Measurements from ENCODE around the gene KAT7. TPM values are rescaled to one million over a fixed set of nuclear protein-coding genes. Genes with fewer than 3 reads are reported as not detected.

KAT7 gene
- total and polyA plus RNA-seq, 2 experiments from 2014 or later = 20.9 to 27.5 TPM

DNA sequence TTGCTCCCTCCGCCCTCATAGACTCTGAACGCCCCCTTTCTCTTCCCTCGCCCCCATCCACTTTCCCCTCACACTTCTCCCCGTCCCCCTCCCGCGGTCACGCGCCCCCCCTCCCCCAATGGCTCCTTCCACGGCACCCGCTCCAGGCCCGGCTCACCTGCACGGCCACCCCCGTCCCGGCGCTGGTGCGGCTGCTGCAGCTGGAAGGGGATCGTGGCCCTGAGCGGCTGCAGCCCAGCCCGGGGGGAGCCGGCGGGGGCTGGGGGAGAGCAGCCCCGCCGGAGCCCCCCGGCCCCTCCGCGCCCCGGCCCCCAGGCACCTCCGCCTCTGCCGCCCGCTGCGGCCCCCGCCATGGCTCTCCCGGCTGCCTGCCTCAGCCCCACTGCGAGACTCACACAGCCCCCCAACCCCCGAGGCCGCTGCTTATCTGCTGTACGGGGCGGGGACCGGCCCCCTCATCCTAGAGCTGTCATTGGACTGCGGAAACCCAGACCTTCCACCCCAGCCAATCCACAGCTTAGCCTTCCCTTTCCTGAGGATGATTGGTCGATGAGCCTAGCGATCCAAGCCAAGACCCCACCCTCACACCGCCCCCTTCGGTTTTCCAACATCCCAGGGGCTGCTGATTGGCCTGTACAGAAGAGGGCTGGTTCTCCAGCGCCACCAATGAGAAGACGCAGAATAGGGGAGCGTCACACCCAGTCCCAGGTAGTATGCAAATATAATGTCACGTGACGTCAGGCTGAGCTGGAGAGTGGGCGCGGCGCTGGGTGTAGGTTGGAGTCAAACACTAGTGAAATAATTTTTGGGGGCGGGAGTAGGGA lies 24.5 kb upstream of the KAT7 start, which contains the start of gene FAM117A:
FAM117A (minus strand) TSS at position 397 of the 824 bp plus-strand sequence; CDS start at position 353, 44 bp downstream.
- DNase-seq = peak; percentile 97
- Histone ChIP-seq H3K9ac (peak within 1 kb of the TSS; percentile 55), H3K36me3 (ENCODE audit: low read depth) (no peaks in the 10 kb centered on the region), H3K4me2 (ENCODE audit: unreplicated experiment) (peak within 1 kb of the TSS; percentile 87), H4K20me1 (ENCODE audit: insufficient read depth) (no peaks in the 10 kb centered on the region), H3K9me2 (ENCODE audit: insufficient read depth) (no peaks in the 10 kb centered on the region), H3K4me3 (peak within 1 kb of the TSS; percentile 77), H3K4me1 (ENCODE audit: insufficient read depth) (no peaks in the 10 kb centered on the region), H3K27ac (no peak within 1 kb of the TSS), H3K27me3 (replicated peaks; ENCODE audit: insufficient read depth) (0 out of 2 replicates have a peak, but pooled peaks cover 3% of the 10 kb centered on the region), H3F3A (ENCODE audit: insufficient read depth) (0 out of 2 replicates have a peak, but pooled peaks cover 11% of the 10 kb centered on the region), H3K79me2 (ENCODE audit: insufficient read depth) (no peaks in the 10 kb centered on the region), H2AFZ (peak within 1 kb of the TSS; percentile 78), H3K9me3 (ENCODE audit: low read depth) (no peaks in the 10 kb centered on the region)
- TF ChIP-seq EZH2phosphoT487 (IDR thresholded peaks at IDR 0.05; ENCODE audit: insufficient read depth, low read depth) (no peak), EZH2 (IDR thresholded peaks at IDR 0.05; ENCODE audit: insufficient read depth, poor library complexity, severe bottlenecking) (no peak)
- in situ Hi-C loops (cut with MboI) = no loop called here
- WGBS, 2 experiments (ENCODE audit: low coverage in 1 of 2, low lambda C conversion rate in 2 of 2, missing lambda C conversion rate in 2 of 2) = 1 to 2% methylated on average over 17 to 53 of the region's 53 CpGs

DNA sequence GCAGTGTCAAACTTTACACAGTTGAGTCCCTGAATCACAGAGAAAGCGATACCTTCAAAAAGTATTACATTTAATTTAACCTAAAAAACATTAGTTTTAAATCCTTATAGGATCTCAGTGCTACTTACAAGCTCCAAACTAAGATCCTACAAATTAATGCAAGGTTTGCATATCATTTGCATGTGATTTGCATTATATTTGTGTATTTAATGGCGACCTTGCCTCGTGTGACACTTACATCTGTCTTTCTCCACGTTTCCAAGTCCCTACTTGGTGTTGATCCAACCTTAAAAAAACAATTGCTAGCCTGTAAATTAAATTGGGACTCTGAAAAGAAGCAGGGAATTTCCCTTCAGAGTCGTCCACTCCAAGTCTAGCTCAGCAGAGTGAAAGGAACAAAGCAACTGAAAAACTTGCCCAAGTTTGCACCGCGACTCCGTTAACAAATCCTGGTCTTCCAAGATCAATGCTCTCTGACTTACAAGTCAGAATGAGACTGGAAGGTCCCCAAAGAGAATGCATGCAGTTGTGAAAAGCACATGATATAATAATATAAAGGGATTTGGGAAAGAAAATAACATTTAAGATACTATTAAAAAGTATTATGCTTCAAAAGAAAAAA lies 23.8 kb upstream of the KAT7 start:
- in situ Hi-C loops (cut with MboI) = no loop called here
- H3F3A ChIP-seq (ENCODE audit: insufficient read depth) = 0 out of 2 replicates have a peak, but pooled peaks cover 11% of the 10 kb centered on the region
- 6 to 9% methylated on average over 8 of the region's 8 CpGs for WGBS, 2 experiments (ENCODE audit: low coverage in 1 of 2, low lambda C conversion rate in 2 of 2, missing lambda C conversion rate in 2 of 2)
- 0 out of 2 replicates have a peak, but pooled peaks cover 3% of the 10 kb centered on the region for H3K27me3 ChIP-seq (replicated peaks; ENCODE audit: insufficient read depth)
- peak overlapping the region; percentile 77 for H3K4me3 ChIP-seq
- H2AFZ ChIP-seq = peak overlapping the region; percentile 78
- no peaks in the 10 kb centered on the region for H3K79me2 ChIP-seq (ENCODE audit: insufficient read depth)
- H3K9me2 ChIP-seq (ENCODE audit: insufficient read depth) = no peaks in the 10 kb centered on the region
- TF ChIP-seq EZH2 (IDR thresholded peaks at IDR 0.05; ENCODE audit: insufficient read depth, poor library complexity, severe bottlenecking) = no peak
- no peak for TF ChIP-seq EZH2phosphoT487 (IDR thresholded peaks at IDR 0.05; ENCODE audit: insufficient read depth, low read depth)
- no peak for DNase-seq
- H3K9me3 ChIP-seq (ENCODE audit: low read depth) = no peaks in the 10 kb centered on the region
- H4K20me1 ChIP-seq (ENCODE audit: insufficient read depth) = no peaks in the 10 kb centered on the region
- H3K4me2 ChIP-seq (ENCODE audit: unreplicated experiment) = peak overlapping the region; percentile 87
- H3K36me3 ChIP-seq (ENCODE audit: low read depth) = no peaks in the 10 kb centered on the region
- H3K4me1 ChIP-seq (ENCODE audit: insufficient read depth) = no peaks in the 10 kb centered on the region
- H3K9ac ChIP-seq = no peak overlapping the region
- no peak overlapping the region for H3K27ac ChIP-seq

DNA sequence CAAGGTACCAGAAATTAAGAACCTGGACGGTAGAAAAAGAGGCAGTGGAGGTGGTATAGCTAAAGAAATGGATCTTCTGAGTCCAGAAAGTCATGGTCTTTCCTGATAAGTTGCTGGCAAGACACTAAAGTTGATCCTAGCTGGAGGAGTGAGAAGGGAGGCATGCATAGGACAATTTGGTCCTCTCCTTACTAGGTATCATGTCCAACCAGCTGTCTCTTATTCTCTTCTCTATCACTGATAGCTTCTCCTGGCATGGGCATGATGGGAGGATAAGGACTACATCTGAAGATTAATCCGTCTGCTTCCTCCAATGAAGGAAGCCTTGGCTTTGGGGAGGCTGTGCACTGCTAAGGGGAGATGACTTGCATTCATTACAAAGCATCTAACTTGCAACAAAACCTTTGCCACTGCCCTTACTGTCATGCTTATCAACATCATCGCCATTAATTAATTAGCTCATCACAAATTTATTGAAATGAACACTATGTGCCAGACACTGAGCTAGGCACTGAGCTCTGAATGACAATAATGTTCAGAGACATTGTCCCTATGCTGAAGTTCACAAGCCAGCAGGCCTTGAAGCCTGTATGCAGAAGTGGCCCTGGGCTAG lies 21.5 kb upstream of the KAT7 start:
- Histone ChIP-seq H3K4me2 (ENCODE audit: unreplicated experiment) (no peak overlapping the region), H3K9ac (no peak overlapping the region), H3K27me3 (replicated peaks; ENCODE audit: insufficient read depth) (0 out of 2 replicates have a peak, but pooled peaks cover 3% of the 10 kb centered on the region), H3K36me3 (ENCODE audit: low read depth) (no peaks in the 10 kb centered on the region), H3K9me3 (ENCODE audit: low read depth) (no peaks in the 10 kb centered on the region), H4K20me1 (ENCODE audit: insufficient read depth) (no peaks in the 10 kb centered on the region), H3F3A (ENCODE audit: insufficient read depth) (0 out of 2 replicates have a peak, but pooled peaks cover 11% of the 10 kb centered on the region), H3K79me2 (ENCODE audit: insufficient read depth) (no peaks in the 10 kb centered on the region), H2AFZ (no peak overlapping the region), H3K4me1 (ENCODE audit: insufficient read depth) (no peaks in the 10 kb centered on the region), H3K27ac (no peak overlapping the region), H3K4me3 (no peak overlapping the region), H3K9me2 (ENCODE audit: insufficient read depth) (no peaks in the 10 kb centered on the region)
- TF ChIP-seq EZH2phosphoT487 (IDR thresholded peaks at IDR 0.05; ENCODE audit: insufficient read depth, low read depth) (no peak), EZH2 (IDR thresholded peaks at IDR 0.05; ENCODE audit: insufficient read depth, poor library complexity, severe bottlenecking) (no peak)
- 43 to 45% methylated on average over 3 of the region's 3 CpGs for WGBS, 2 experiments (ENCODE audit: low coverage in 1 of 2, low lambda C conversion rate in 2 of 2, missing lambda C conversion rate in 2 of 2)
- in situ Hi-C loops (cut with MboI) = no loop called here
- DNase-seq = no peak

DNA sequence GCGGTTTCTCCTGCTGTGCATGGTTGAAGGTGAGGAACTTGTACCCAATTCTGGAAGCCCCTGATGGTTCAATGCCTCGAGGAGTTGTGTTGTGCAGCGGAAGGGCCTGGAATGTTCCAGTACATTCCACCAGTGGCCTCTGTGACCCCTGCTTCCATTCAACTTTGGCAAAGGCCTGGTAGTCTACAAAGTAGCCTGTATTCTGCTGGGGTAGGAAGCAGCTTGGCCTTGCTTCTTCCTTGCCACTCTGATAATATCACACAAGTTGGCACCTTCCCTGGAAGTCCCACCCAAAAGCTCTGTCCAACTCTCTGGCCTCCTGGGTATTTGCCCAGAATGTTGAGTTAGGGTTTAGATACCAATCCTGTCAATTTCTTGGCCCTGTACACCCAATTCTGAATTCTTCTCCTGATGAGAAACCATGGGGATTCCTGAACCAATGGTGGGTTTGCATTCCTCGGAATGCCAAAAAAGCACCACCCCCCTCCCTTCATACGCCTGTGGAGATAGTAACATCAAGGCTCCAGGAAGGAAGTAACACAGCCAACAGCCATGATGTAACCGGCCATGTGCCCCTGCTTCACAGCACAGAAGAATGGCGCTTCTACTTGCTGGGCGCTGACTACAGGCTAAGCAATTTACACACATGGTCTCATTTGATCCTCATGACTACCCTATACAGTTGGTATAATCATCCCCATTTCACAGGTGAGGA lies 12.8 kb upstream of the KAT7 start:
- TF ChIP-seq EZH2phosphoT487 (IDR thresholded peaks at IDR 0.05; ENCODE audit: insufficient read depth, low read depth) (no peak), EZH2 (IDR thresholded peaks at IDR 0.05; ENCODE audit: insufficient read depth, poor library complexity, severe bottlenecking) (no peak)
- peaks cover 12% of the 10 kb centered on the region for H3F3A ChIP-seq (ENCODE audit: insufficient read depth)
- H3K4me1 ChIP-seq (ENCODE audit: insufficient read depth) = peaks cover 15% of the 10 kb centered on the region
- no peak overlapping the region for H3K4me3 ChIP-seq
- no peaks in the 10 kb centered on the region for H3K79me2 ChIP-seq (ENCODE audit: insufficient read depth)
- H3K4me2 ChIP-seq (ENCODE audit: unreplicated experiment) = no peak overlapping the region
- in situ Hi-C loops (cut with MboI) = no loop called here
- 79 to 84% methylated on average over 8 of the region's 8 CpGs for WGBS, 2 experiments (ENCODE audit: low coverage in 1 of 2, low lambda C conversion rate in 2 of 2, missing lambda C conversion rate in 2 of 2)
- H3K9ac ChIP-seq = no peak overlapping the region
- no peaks in the 10 kb centered on the region for H3K9me3 ChIP-seq (ENCODE audit: low read depth)
- no peak overlapping the region for H3K27ac ChIP-seq
- no peak overlapping the region for H2AFZ ChIP-seq
- H3K27me3 ChIP-seq (replicated peaks; ENCODE audit: insufficient read depth) = no peaks in the 10 kb centered on the region
- H3K9me2 ChIP-seq (ENCODE audit: insufficient read depth) = no peaks in the 10 kb centered on the region
- H3K36me3 ChIP-seq (ENCODE audit: low read depth) = no peaks in the 10 kb centered on the region
- H4K20me1 ChIP-seq (ENCODE audit: insufficient read depth) = no peaks in the 10 kb centered on the region
- DNase-seq = no peak
